K562 (cell line): ENCODE measurements around the gene CCT7. TPM values are rescaled to one million over a fixed set of nuclear protein-coding genes. Genes with fewer than 3 reads are reported as not detected.

ENCODE experiments used
- ADNP ChIP-seq: fragments of 200-800 bp; sonication (Bioruptor generic); IDR thresholded peaks from 2 replicates; pipeline ENCODE4 v1.6.1; 2016; ENCODE audit warnings: missing genetic modification characterization, missing compliant biosample characterization
- ARID2 ChIP-seq: fragments of 450-650 bp; IDR thresholded peaks from 2 replicates; pipeline ENCODE4 v1.6.1; 2017; ENCODE audit warnings: antibody characterized with exemption, mild to moderate bottlenecking
- BMI1 ChIP-seq: fragments of 150-350 bp; IDR thresholded peaks from 2 replicates; pipeline ENCODE4 v1.6.1; 2014; ENCODE audit warnings: low read length
- C11orf30 ChIP-seq: fragments of 450-650 bp; IDR thresholded peaks from 2 replicates; pipeline ENCODE4 v1.6.1; 2016; ENCODE audit warnings: low read depth, mild to moderate bottlenecking
- CBX3 ChIP-seq, 2 experiments: IDR thresholded peaks; 1 replicate in 1 of 2; 2 replicates in 1 of 2; pipeline ENCODE4 v1.6.1; 2012; ENCODE audit warnings: inconsistent platforms in 2 of 2, low read length in 2 of 2, borderline replicate concordance in 1 of 2, control low read depth in 1 of 2
- FOS ChIP-seq: IDR thresholded peaks from 3 replicates; pipeline ENCODE4 v1.6.1; 2011; ENCODE audit not compliant: insufficient read length; ENCODE audit errors: extremely low read depth
- FOXJ2 ChIP-seq: fragments of 200-800 bp; sonication (Bioruptor generic); IDR thresholded peaks from 2 replicates; pipeline ENCODE4 v1.6.1; 2016; ENCODE audit warnings: missing genetic modification characterization, missing compliant biosample characterization
- HDAC1 ChIP-seq, 2 experiments: fragments of 450-650 bp; IDR thresholded peaks; 2 replicates each; pipeline ENCODE4 v1.6.1; 2016 to 2017; ENCODE audit warnings: inconsistent platforms in 1 of 2, mild to moderate bottlenecking in 1 of 2, moderate library complexity in 1 of 2
- HNRNPH1 ChIP-seq: fragments of 200-400 bp; formaldehyde crosslinking; optimal IDR thresholded peaks from 2 replicates; pipeline ENCODE3; 2017; ENCODE audit warnings: low read depth, mild to moderate bottlenecking, low read length, moderate library complexity
- ILF3 ChIP-seq: fragments of 450-650 bp; IDR thresholded peaks from 2 replicates; pipeline ENCODE4 v1.6.1; 2018; ENCODE audit warnings: antibody characterized with exemption, mild to moderate bottlenecking, moderate library complexity, borderline replicate concordance
- JUN ChIP-seq, 2 experiments: sonication (generic) in 1 of 2; formaldehyde crosslinking in 1 of 2; IDR thresholded peaks; 2 replicates each; pipeline versions ENCODE4 v1.6.1 to v1.8.0; 2012 to 2022; ENCODE audit warnings: borderline replicate concordance in 2 of 2, mild to moderate bottlenecking in 2 of 2, improper control_type of control experiment in 1 of 2, low read depth in 1 of 2, low read length in 1 of 2, missing genetic modification reagents in 1 of 2
- KAT7 ChIP-seq: sonication (generic); formaldehyde crosslinking; IDR thresholded peaks from 2 replicates; pipeline ENCODE4 v1.8.0; 2022; ENCODE audit warnings: missing genetic modification reagents, mild to moderate bottlenecking, borderline replicate concordance
- MCM2 ChIP-seq: fragments of 450-650 bp; IDR thresholded peaks from 2 replicates; pipeline ENCODE4 v1.6.1; 2017; ENCODE audit warnings: low read depth, mild to moderate bottlenecking
- MTF1 ChIP-seq: fragments of 250-450 bp; sonication (Bioruptor Pico); IDR thresholded peaks from 2 replicates; pipeline ENCODE4 v1.9.0; 2021; ENCODE audit warnings: moderate library complexity, mild to moderate bottlenecking, inconsistent platforms, borderline replicate concordance
- NR4A1 ChIP-seq, 2 experiments: fragments of 250-450 bp in 1 of 2; fragments of 450-650 bp in 1 of 2; sonication (Bioruptor Pico) in 1 of 2; IDR thresholded peaks; 2 replicates each; pipeline versions ENCODE4 v1.4.0 to v1.6.1; 2016 to 2020; ENCODE audit warnings: mild to moderate bottlenecking in 2 of 2, missing compliant biosample characterization in 1 of 2, missing genetic modification characterization in 1 of 2, moderate library complexity in 1 of 2
- TAL1 ChIP-seq: fragments of 450-650 bp; IDR thresholded peaks from 2 replicates; pipeline ENCODE4 v1.6.1; 2016; ENCODE audit warnings: mild to moderate bottlenecking
- TSC22D4 ChIP-seq: fragments of 450-650 bp; IDR thresholded peaks from 2 replicates; pipeline ENCODE4 v1.6.1; 2016; ENCODE audit warnings: missing genetic modification characterization, missing biosample characterization, control low read depth
- ZBTB7A ChIP-seq: IDR thresholded peaks from 2 replicates; pipeline ENCODE4 v1.6.1; 2011; ENCODE audit warnings: low read depth, mild to moderate bottlenecking, low read length, moderate library complexity, borderline replicate concordance; ENCODE audit not compliant: control insufficient read depth
- ZFP1 ChIP-seq: fragments of 450-650 bp; formaldehyde crosslinking; IDR thresholded peaks from 2 replicates; pipeline ENCODE4 v1.4.0; 2020; ENCODE audit warnings: mild to moderate bottlenecking, mixed read lengths
- ZKSCAN3 ChIP-seq: fragments of 250-450 bp; sonication (Bioruptor Pico); IDR thresholded peaks from 2 replicates; pipeline ENCODE4 v1.4.0; 2020
- ZNF184 ChIP-seq: sonication (generic); formaldehyde crosslinking; IDR thresholded peaks from 2 replicates; pipeline ENCODE4 v1.5.0; 2020; ENCODE audit warnings: missing genetic modification reagents
- ZNF263 ChIP-seq: sonication (generic); formaldehyde crosslinking; IDR thresholded peaks from 2 replicates; pipeline ENCODE4 v1.8.0; 2022; ENCODE audit warnings: mild to moderate bottlenecking, missing genetic modification reagents, borderline replicate concordance
- ZNF41 ChIP-seq: fragments of 250-450 bp; sonication (Bioruptor Pico); conservative IDR thresholded peaks from 2 replicates; pipeline ENCODE4 v1.4.0; 2020; ENCODE audit warnings: mild to moderate bottlenecking
- polyA plus RNA-seq, 8 experiments: library from polyadenylated mRNA; depleted of rRNA in 4 of 8; stranded (reverse) in 5 of 8; unstranded in 3 of 8; fragments of >200 nt; fragmentation: Nextera tagmentation in 2 of 8; fragmentation: Illumina TruSeq in 1 of 8; extraction: Ambion mirVana in 2 of 8; extraction: Trizol in 1 of 8; gene quantifications; 2 replicates each; pipeline versions ENCODE4 v1.2.1 to v1.2.3, GENCODE V29; 2011 to 2014; ENCODE audit warnings: inconsistent platforms in 1 of 8, missing spikeins in 1 of 8
- total RNA-seq, 7 experiments: library from RNA; depleted of rRNA in 6 of 7; stranded (reverse); fragments of >200 nt in 6 of 7; fragmentation: Illumina TruSeq in 2 of 7; extraction: Trizol in 2 of 7; gene quantifications; 2 replicates each; pipeline versions ENCODE4 v1.2.1 to v1.2.3, GENCODE V29; 2011 to 2021; ENCODE audit warnings: low replicate concordance in 1 of 7
- TF ChIP-seq, protein P1 (sequence below): fragments of 250-450 bp; sonication (Bioruptor Pico); IDR thresholded peaks from 2 replicates; pipeline ENCODE4 v1.4.0; 2020; ENCODE audit warnings: borderline replicate concordance
- TF ChIP-seq, protein P2 (sequence below): sonication (generic); formaldehyde crosslinking; IDR thresholded peaks from 2 replicates; pipeline ENCODE4 v1.8.0; 2022; ENCODE audit warnings: mild to moderate bottlenecking, low read depth, missing genetic modification reagents

Gene CCT7
- total and polyA plus RNA-seq, 9 of the 15 experiments (the other 6 are each of a cell fraction or from before 2014, with no cell fraction given) = 326 to 856 (median 638) TPM

DNA sequence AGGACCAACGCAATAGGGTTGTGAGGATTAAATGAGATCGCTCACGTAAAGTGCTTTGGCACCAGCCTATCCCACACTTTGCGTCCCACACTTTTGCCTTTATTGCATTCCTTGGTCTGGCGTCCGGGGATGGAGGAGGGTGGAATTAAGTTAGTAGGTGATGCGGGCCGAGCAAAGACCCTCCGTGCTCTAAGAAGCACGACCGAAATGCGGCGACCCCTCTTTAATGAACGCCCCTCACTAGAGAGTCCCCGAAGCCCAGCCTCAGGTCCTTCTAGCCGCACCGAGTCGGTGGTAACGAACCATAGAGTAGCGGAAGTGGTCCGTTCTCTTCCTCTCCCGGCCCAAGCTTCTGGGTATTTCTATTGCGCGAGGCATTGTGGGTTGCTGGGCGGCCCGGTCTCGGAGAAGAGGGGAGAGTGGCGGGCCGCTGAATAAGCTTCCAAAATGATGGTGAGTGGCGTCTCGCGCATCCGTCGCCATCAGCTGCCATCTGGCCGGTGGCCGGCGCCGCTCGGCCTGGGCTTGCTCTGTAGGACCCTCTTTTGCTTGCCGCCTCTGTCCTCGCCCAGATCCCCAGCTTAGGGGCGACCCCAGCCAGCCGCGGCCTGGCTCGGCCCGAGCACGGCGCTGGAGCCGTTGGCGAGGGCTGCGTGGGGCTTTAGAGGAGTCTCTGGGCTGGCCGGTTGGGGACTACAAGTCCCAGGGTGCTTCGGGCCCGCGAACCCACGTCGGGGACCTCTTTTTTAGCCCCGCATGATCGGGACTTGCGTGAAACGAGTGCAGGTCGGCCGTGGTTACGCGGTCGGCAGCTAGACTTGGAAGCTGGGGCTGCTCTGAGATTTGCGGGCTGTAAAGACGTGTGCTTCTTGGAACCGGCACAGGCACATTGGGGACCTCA is at the start of gene CCT7 (continued):
- TF ChIP-seq JUN (IDR thresholded peaks at IDR 0.05; ENCODE audit: borderline replicate concordance, low read depth, low read length) (peak; percentile 26; the same call in 1 of the 2 replicates), JUN (CRISPR knock-in tag; IDR thresholded peaks at IDR 0.05; ENCODE audit: borderline replicate concordance) (no peak), ZKSCAN3 (CRISPR knock-in tag) (no peak), BMI1 (no peak), FOS (no peak), TAL1 (no peak), ILF3 (no peak), ZNF263 (CRISPR knock-in tag) (no peak), TSC22D4 (tag) (no peak), NR4A1 (CRISPR knock-in tag; IDR thresholded peaks at IDR 0.05) (0 out of 2 replicates have a peak, but pooled peaks have one; percentile 26), NR4A1 (tag; IDR thresholded peaks at IDR 0.05) (no peak), ARID2 (no peak), CBX3 (IDR thresholded peaks at IDR 0.05; ENCODE audit: borderline replicate concordance in 1 of 2, low read length in 2 of 2) (peak in 1 of 2 experiments; percentile 27; a peak in 1 of 3 replicates), ZNF41 (CRISPR knock-in tag) (no peak), ZBTB7A (peak; percentile 66; the same call in 1 of the 2 replicates), ZFP1 (no peak), MCM2 (no peak), KAT7 (no peak), FOXJ2 (tag) (no peak), ZNF184 (CRISPR knock-in tag) (no peak), MTF1 (CRISPR knock-in tag) (no peak), HDAC1 (IDR thresholded peaks at IDR 0.05) (peak in 1 of 2 experiments; percentile 13; a peak in 1 of 4 replicates), C11orf30 (peak; percentile 76), HNRNPH1 (no peak), ADNP (tag) (no peak)
- TF ChIP-seq, protein P1, sequence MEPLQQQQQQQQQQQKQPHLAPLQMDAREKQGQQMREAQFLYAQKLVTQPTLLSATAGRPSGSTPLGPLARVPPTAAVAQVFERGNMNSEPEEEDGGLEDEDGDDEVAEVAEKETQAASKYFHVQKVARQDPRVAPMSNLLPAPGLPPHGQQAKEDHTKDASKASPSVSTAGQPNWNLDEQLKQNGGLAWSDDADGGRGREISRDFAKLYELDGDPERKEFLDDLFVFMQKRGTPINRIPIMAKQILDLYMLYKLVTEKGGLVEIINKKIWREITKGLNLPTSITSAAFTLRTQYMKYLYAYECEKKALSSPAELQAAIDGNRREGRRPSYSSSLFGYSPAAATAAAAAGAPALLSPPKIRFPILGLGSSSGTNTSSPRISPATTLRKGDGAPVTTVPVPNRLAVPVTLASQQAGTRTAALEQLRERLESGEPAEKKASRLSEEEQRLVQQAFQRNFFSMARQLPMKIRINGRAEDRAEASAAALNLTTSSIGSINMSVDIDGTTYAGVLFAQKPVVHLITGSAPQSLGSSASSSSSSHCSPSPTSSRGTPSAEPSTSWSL (CRISPR knock-in tag) = no peak
- TF ChIP-seq, protein P2, sequence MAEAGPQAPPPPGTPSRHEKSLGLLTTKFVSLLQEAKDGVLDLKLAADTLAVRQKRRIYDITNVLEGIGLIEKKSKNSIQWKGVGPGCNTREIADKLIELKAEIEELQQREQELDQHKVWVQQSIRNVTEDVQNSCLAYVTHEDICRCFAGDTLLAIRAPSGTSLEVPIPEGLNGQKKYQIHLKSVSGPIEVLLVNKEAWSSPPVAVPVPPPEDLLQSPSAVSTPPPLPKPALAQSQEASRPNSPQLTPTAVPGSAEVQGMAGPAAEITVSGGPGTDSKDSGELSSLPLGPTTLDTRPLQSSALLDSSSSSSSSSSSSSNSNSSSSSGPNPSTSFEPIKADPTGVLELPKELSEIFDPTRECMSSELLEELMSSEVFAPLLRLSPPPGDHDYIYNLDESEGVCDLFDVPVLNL (CRISPR knock-in tag) = no peak
- TF ChIP-seq, all 486 proteins: peak for 125
